GM19468 (cell line): ENCODE measurements around the gene KAT7.

ENCODE experiments used
- ATAC-seq: cut with Tn5 transposase; IDR thresholded peaks from one replicate; pipeline ENCODE4 v1.9.1; 2021; ENCODE audit warnings: mild to moderate bottlenecking, moderate library complexity, moderate number of reproducible peaks; ENCODE audit not compliant: unreplicated experiment; ENCODE audit errors: extremely low read depth

Gene KAT7

GRCh38 chr17:49760296-49760695 is 28.2 kb upstream of the KAT7 start:
- no peak for ATAC-seq

GRCh38 chr17:49760932-49761558 is 27.4 kb upstream of the KAT7 start:
- ATAC-seq = no peak

DNA sequence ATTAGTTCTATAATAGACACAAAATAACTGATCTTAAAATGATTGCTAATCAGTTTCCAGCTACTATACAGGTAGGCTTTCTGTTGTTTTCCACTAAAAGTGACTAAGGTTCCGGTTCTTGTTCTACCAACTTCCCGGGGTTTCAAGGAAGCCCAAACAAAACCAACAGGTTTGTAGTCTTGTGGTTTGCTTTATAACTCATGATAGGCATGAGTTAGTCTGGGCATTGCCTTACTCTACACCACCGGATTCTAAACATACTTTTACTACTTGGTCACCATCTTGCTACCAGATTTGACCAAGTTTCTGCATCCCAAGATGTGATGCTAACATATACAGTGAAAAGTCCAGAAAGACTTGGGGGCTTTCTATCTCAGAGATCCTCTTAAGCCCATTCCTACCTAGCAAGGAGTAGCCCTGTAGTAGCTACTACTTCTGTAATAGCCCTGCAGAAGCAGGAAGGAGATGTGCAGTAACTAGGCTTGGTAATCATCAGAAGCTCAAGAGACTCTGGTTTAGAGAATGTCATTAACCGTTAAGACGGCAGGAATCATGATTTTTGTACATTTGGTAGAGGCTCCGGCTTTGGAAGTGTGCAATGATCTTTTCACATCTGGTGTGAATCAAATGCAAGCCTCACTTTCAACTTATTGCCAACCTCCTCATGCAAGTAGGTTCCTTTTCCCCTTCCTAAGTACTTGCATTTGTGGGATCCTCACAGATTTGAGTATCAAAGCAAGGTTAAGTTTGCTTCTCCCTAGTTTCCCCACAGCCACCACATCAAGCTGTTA is 26.1 kb upstream of the KAT7 start:
- ATAC-seq = no peak

GRCh38 chr17:49763735-49764558 is 24.5 kb upstream of the KAT7 start, which contains the start of gene FAM117A:
Gene FAM117A (minus strand): TSS chr17:49764131. CDS start chr17:49764087, 44 bp downstream.
- ATAC-seq = peak; percentile 89

DNA sequence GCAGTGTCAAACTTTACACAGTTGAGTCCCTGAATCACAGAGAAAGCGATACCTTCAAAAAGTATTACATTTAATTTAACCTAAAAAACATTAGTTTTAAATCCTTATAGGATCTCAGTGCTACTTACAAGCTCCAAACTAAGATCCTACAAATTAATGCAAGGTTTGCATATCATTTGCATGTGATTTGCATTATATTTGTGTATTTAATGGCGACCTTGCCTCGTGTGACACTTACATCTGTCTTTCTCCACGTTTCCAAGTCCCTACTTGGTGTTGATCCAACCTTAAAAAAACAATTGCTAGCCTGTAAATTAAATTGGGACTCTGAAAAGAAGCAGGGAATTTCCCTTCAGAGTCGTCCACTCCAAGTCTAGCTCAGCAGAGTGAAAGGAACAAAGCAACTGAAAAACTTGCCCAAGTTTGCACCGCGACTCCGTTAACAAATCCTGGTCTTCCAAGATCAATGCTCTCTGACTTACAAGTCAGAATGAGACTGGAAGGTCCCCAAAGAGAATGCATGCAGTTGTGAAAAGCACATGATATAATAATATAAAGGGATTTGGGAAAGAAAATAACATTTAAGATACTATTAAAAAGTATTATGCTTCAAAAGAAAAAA is 23.8 kb upstream of the KAT7 start:
- ATAC-seq = no peak

DNA sequence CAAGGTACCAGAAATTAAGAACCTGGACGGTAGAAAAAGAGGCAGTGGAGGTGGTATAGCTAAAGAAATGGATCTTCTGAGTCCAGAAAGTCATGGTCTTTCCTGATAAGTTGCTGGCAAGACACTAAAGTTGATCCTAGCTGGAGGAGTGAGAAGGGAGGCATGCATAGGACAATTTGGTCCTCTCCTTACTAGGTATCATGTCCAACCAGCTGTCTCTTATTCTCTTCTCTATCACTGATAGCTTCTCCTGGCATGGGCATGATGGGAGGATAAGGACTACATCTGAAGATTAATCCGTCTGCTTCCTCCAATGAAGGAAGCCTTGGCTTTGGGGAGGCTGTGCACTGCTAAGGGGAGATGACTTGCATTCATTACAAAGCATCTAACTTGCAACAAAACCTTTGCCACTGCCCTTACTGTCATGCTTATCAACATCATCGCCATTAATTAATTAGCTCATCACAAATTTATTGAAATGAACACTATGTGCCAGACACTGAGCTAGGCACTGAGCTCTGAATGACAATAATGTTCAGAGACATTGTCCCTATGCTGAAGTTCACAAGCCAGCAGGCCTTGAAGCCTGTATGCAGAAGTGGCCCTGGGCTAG is 21.5 kb upstream of the KAT7 start:
- ATAC-seq = no peak

DNA sequence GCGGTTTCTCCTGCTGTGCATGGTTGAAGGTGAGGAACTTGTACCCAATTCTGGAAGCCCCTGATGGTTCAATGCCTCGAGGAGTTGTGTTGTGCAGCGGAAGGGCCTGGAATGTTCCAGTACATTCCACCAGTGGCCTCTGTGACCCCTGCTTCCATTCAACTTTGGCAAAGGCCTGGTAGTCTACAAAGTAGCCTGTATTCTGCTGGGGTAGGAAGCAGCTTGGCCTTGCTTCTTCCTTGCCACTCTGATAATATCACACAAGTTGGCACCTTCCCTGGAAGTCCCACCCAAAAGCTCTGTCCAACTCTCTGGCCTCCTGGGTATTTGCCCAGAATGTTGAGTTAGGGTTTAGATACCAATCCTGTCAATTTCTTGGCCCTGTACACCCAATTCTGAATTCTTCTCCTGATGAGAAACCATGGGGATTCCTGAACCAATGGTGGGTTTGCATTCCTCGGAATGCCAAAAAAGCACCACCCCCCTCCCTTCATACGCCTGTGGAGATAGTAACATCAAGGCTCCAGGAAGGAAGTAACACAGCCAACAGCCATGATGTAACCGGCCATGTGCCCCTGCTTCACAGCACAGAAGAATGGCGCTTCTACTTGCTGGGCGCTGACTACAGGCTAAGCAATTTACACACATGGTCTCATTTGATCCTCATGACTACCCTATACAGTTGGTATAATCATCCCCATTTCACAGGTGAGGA is 12.8 kb upstream of the KAT7 start:
- no peak for ATAC-seq

- no peak for ATAC-seq
These were observed 11.8 kb upstream of the KAT7 start for GRCh38 chr17:49776551-49777300.

DNA sequence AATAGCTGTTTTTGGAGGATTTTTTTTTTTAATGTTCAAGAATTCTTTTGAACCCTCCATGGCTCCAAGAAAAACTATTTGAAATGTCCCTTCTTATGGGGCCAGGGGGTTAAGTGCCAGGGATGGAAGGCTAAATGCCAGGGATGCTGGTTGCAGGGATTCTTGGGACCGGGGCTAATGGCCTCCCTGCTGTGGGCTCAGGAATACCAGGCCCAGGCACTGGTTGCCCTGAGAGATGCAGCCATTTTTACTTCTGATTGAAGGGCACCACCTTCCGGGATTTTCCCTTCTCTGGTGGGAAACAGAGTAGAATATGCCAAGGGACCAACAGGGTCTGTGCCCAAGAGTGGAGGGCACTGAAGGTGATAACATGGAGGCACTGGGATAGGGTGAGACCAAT is 10.9 kb upstream of the KAT7 start:
- ATAC-seq = no peak

DNA sequence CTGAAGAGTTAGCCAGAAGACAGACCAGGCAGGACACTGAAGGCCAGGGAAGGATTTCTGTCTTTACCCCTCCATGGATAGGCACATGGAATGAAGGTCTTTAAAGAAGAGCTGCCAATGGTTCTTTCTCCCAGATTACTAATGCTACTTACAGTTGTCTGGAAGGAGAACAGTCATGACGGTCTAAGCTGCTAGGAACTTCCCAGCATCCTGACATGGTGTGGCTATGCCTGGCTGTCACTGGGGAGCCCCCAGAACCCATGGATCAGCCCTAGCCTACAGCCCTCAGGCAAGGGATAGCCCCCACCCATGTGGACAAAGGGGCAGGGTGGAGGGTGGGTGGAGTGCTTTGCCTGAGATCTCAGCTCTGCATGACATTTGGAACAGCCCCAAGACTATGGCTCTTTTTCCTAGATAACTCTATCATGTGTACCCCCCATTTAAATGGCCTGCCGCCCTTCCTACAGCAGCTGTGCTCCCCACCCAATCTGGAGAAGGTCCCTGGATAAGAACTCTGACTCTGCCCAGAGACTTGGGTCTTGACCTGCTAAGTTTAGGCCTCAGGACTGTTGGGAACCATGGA is 9.2 kb upstream of the KAT7 start:
- no peak for ATAC-seq

GRCh38 chr17:49779739-49780231 is 8.7 kb upstream of the KAT7 start:
- no peak for ATAC-seq

DNA sequence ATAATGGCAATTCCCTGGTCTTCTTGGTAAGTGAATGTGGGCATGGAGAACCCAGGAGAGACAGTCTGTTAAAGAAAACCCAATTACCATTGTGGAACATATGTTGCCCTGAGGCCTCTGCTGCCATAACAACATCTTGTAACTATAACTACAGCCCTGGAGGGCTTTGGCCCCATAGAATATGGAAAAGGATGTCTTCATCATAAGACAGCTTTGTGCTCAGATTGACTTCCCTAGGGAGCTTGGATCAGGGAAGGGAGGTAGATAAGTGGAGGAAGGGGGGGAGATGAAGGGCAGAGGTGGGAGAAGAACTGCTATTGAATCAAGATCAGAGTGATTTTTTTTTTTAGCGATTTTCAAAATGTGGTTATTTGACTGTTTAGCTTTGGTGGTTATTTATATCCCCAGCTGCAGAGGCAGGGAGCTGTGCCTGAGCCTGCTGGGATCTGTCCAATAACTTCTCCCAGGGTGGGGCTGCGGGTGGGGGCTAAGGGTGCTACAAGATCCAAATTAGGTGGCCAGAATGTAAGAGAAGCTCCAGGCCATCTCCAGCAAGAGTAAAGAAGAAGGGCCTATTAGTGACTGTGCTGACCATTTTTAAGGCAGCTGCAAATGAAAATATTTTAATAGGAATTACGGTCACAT is 5.3 kb upstream of the KAT7 start:
- ATAC-seq = no peak

DNA sequence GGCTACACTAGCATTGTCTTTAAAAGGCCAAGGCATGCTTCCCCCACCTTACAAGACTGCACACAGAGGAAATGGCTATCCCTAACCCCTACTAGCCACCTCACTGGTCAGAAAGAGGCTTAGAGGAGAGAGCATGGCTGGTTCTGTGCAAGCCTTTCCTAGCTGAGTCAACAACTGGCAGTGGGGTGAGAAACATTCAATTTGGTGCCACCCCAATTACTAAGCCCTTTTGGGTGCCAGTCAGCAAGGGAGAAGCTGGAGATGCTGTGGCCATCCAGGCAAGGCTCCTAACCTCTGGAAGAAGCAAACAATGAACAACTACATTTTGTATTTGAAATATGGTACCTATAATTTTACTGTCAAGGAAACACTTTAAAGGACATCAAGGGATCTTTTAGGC is 4.7 kb upstream of the KAT7 start:
- no peak for ATAC-seq

- ATAC-seq = no peak
These were observed 3.8 kb upstream of the KAT7 start for GRCh38 chr17:49784636-49785035.

DNA sequence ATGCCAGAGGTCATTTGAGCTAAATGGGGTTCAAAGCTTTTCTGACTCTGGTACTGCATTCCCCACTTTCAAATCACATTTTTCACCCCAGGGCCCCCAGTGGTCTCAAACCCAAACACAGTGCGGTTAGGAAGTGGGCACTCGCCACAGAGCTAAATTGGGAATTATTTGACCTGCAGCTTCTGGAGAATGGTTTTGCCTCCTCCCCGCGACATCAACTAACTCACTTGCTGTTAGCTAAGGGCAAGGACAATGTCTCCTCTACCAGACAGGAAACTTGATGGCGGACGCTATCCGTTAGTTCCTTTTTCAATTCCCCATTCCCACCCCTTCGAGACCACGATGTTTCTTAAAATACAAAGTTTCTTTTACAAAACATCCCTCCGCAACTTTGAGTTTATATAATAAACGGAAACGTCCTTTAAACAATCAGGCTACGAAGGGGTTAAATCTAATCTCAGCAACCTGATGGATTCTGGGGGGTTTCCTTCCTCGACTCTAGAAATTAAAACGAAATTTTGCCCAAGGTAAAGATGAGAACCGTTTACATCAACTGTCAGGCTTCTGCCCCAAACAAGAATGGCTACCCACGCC is 500 bp upstream of the KAT7 start:
- ATAC-seq = no peak

- no peak for ATAC-seq
These were observed 730 bp downstream of the KAT7 start for GRCh38 chr17:49789243-49789578.

GRCh38 chr17:49793309-49793708 is 4.8 kb downstream of the KAT7 start:
- ATAC-seq = no peak

DNA sequence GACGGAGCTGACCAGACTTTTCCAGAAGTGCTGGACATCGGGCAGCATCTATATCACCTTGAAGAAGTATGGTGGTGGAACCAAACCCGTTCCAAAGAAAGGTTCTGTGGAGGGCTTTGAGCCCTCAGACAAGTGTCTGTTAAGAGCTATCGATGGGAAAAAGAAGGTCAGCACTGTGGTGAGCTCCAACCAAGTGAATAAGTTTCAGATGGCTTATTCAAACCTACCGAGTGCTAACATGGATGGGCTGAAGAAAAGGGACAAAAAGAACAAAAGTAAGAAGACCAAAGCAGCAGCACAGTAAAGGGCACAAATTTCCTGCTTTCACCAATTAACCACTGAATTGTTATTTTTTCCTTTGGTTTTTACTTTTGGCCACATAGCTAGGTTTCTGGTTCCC is 6.9 kb downstream of the KAT7 start:
- no peak for ATAC-seq
